Ascending aorta (tissue), 2 donors: ENCODE data around the gene NMT2. TPM values are rescaled to one million over a fixed set of nuclear protein-coding genes. Genes with fewer than 3 reads are reported as not detected.

Source experiments
- DNase-seq, 2 donors: peaks; one replicate each; pipeline ENCODE4 v3.0.0-alpha.2; 2019; ENCODE audit warnings: low spot score in 2 of 2
- H3K27ac ChIP-seq, 2 donors: fragments of 200-600 bp; sonication (generic); one replicate each; pipeline ENCODE4 v1.5.1; 2016 to 2017; ENCODE audit warnings: mild to moderate bottlenecking in 1 of 2
- H3K27me3 ChIP-seq: fragments of 200-600 bp; sonication (generic); one replicate; pipeline ENCODE4 v1.5.1; 2017
- H3K36me3 ChIP-seq, 2 donors: fragments of 200-600 bp; sonication (generic); one replicate each; pipeline ENCODE4 v1.5.1; 2016
- H3K4me1 ChIP-seq, 2 donors: fragments of 200-600 bp; sonication (generic); one replicate each; pipeline ENCODE4 v1.5.1; 2016 to 2017; ENCODE audit warnings: mild to moderate bottlenecking in 1 of 2
- H3K4me3 ChIP-seq, 2 donors: fragments of 200-600 bp; sonication (generic); one replicate each; pipeline ENCODE4 v1.5.1; 2016 to 2017; ENCODE audit warnings: mild to moderate bottlenecking in 1 of 2
- H3K9me3 ChIP-seq, 2 donors: fragments of 200-600 bp; sonication (generic); one replicate each; pipeline ENCODE4 v1.5.1; 2016
- CTCF ChIP-seq, 3 experiments: fragments of 200-600 bp in 2 of 3; fragments of 450-650 bp in 1 of 3; sonication (generic) in 2 of 3; IDR thresholded peaks; one replicate each; pipeline ENCODE4 v1.5.1; 2016 to 2019; ENCODE audit warnings: antibody characterized with exemption in 3 of 3, mild to moderate bottlenecking in 1 of 3, moderate library complexity in 1 of 3
- intact Hi-C: fragments of 100-400 bp; cut with DNase I; formaldehyde crosslinking; loops from one replicate; pipeline ENCODE4 v1.15.1; 2023
- total RNA-seq: library from RNA; depleted of rRNA; stranded (reverse); fragments of >200 nt; gene quantifications from one replicate; pipeline ENCODE4 v1.1.0, GENCODE V29; 2016

NMT2 gene
- total RNA-seq, 1 donor from 2014 or later: 11.9 TPM

- no peaks in the 10 kb centered on the region for H3K36me3 ChIP-seq
- no peak overlapping the region for H3K4me3 ChIP-seq
- no peaks in the 10 kb centered on the region for H3K27me3 ChIP-seq
- DNase-seq: no peak
- H3K9me3 ChIP-seq: no peaks in the 10 kb centered on the region
- intact Hi-C loops: no loop called here
- H3K27ac ChIP-seq: no peak overlapping the region
- TF ChIP-seq CTCF (IDR thresholded peaks at IDR 0.05): no peak
- no peaks in the 10 kb centered on the region for H3K4me1 ChIP-seq
Observed at GRCh38 chr10:15158448-15158847, 10.0 kb downstream of the NMT2 start.

GRCh38 chr10:15155978-15156656 is 12.4 kb downstream of the NMT2 start:
- H3K4me3 ChIP-seq: no peak overlapping the region
- no peaks in the 10 kb centered on the region for H3K27me3 ChIP-seq
- H3K4me1 ChIP-seq: no peaks in the 10 kb centered on the region
- DNase-seq: no peak
- no peak overlapping the region for H3K27ac ChIP-seq
- H3K36me3 ChIP-seq: no peaks in the 10 kb centered on the region
- intact Hi-C loops: no loop called here
- TF ChIP-seq CTCF (IDR thresholded peaks at IDR 0.05): no peak
- no peaks in the 10 kb centered on the region for H3K9me3 ChIP-seq

GRCh38 chr10:15152556-15152955 is 15.9 kb downstream of the NMT2 start:
- TF ChIP-seq CTCF (IDR thresholded peaks at IDR 0.05): no peak
- no peak for DNase-seq
- no peaks in the 10 kb centered on the region for H3K27me3 ChIP-seq
- intact Hi-C loops: no loop called here
- no peaks in the 10 kb centered on the region for H3K4me1 ChIP-seq
- H3K27ac ChIP-seq: no peak overlapping the region
- H3K9me3 ChIP-seq: no peaks in the 10 kb centered on the region
- no peak overlapping the region for H3K4me3 ChIP-seq
- no peaks in the 10 kb centered on the region for H3K36me3 ChIP-seq

- no peaks in the 10 kb centered on the region for H3K27me3 ChIP-seq
- H3K4me1 ChIP-seq: no peaks in the 10 kb centered on the region
- H3K27ac ChIP-seq: no peak overlapping the region
- DNase-seq: no peak
- H3K4me3 ChIP-seq: no peak overlapping the region
- H3K36me3 ChIP-seq: no peaks in the 10 kb centered on the region
- H3K9me3 ChIP-seq: no peaks in the 10 kb centered on the region
- intact Hi-C loops: no loop called here
- no peak for TF ChIP-seq CTCF (IDR thresholded peaks at IDR 0.05)
Observed at GRCh38 chr10:15150563-15150962, 17.9 kb downstream of the NMT2 start.

- Histone ChIP-seq H3K9me3 (no peaks in the 10 kb centered on the region), H3K27ac (no peak overlapping the region), H3K27me3 (no peaks in the 10 kb centered on the region), H3K36me3 (no peaks in the 10 kb centered on the region), H3K4me1 (no peaks in the 10 kb centered on the region), H3K4me3 (no peak overlapping the region)
- intact Hi-C loops: no loop called here
- no peak for DNase-seq
- no peak for TF ChIP-seq CTCF (IDR thresholded peaks at IDR 0.05)
Observed at GRCh38 chr10:15149042-15149771, 19.3 kb downstream of the NMT2 start.
